GM19372 (cell line): ENCODE results near the gene IMPDH2.

Experiments
- ATAC-seq: cut with Tn5 transposase; IDR thresholded peaks from one replicate; pipeline ENCODE4 v1.9.1; 2021; ENCODE audit warnings: mild to moderate bottlenecking, low read depth, moderate library complexity; ENCODE audit not compliant: unreplicated experiment

IMPDH2 gene

DNA sequence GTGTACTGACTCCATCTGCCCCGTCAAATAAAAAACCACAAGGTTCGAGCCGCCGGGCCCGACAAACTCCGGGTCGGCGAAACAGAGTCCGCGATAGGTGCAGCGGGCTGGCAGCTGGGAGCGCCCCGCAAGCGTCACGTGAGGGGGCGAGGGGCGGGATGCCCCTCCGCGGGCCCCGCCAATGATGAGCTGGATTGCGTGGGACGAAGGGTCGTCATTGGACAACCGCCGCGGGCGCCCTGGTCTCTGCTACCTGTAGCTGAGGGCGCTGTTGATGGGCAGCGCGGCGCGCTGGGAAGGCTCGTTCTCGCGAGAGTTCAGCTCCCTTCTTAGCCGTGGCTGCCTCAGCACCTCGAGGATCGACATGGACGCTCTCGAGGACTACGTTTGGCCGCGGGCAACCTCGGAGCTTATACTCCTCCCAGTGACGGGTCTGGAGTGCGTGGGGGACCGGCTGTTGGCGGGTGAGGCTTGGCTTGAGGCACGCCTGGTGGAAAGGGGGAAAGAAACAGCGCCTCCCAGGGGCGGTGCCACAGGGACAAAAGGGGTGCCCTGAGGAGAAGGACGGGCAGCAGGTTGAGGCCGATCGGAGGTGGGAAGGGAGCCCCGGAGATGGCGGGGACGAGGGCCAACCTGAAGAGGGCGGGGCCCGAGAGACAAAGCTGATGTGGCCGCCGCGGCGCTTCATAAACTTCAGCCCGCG is 22.0 kb downstream of the IMPDH2 start, which contains the start of gene WDR6:
WDR6 (plus strand) TSS at position 324 of the 703 bp plus-strand sequence; CDS start at position 365, 41 bp downstream.
- ATAC-seq, result peak; percentile 87

DNA sequence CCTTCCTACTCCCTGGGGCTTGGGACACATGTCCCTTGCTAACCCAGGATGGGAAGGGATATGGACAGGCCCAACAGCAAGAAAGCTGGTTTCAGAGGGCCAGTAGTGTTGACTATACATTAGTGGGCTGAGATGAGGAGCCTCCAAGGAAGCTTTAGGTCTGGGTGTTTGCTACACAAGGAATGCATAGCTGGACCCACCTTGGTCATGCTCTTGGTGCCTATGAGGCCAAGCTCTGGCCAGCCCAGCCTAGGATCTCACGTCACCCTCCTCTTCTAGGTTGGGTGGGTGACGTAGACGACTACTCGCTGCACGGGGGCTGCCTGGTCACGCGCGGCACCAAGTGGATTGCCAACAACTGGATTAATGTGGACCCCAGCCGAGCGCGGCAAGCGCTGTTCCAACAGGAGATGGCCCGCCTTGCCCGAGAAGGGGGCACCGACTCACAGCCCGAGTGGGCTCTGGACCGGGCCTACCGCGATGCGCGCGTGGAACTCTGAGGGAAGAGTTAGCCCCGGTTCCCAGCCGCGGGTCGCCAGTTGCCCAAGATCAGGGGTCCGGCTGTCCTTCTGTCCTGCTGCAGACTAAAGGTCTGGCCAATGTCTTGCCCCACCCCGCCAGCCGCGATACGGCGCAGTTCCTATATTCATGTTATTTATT is 22.7 kb downstream of the IMPDH2 start:
- ATAC-seq, result no peak

DNA sequence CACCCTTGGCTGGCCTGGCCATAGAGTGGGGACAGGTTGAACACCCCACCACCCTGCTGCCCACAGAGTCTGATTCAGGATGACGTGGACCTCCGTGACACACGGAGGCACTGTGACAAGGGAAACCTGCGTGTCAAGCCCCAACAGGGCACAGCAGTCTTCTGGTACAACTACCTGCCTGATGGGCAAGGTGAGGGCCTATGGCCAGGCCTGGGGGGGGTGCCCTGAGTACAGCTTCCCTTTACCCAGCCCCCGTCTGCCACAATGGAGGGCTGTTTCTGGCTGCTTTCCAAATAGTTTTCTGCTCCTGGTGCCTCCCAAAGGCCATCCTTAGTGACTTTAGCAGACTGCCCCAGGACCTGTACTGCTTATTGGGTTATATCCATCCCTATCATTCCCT is 23.2 kb downstream of the IMPDH2 start:
- no peak for ATAC-seq

DNA sequence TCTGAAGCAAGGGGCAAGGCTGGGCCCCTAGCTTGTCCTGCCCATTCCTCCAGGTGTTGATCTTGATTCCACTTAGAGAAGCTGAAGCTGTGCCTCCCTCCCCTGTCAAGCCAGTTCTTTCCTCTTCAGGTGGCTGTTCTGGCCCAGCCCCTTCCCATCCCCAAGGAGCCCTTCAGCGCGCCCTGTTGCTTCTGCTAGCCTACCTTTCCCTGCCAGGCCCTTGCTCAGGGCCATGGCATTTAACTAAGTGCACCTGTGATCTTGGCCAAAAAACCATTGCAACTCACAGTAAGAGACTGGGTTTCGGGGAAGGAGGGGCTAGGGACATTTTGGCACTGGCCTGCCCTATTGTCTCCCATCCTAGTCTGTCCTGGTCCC is 23.9 kb downstream of the IMPDH2 start:
- no peak for ATAC-seq

DNA sequence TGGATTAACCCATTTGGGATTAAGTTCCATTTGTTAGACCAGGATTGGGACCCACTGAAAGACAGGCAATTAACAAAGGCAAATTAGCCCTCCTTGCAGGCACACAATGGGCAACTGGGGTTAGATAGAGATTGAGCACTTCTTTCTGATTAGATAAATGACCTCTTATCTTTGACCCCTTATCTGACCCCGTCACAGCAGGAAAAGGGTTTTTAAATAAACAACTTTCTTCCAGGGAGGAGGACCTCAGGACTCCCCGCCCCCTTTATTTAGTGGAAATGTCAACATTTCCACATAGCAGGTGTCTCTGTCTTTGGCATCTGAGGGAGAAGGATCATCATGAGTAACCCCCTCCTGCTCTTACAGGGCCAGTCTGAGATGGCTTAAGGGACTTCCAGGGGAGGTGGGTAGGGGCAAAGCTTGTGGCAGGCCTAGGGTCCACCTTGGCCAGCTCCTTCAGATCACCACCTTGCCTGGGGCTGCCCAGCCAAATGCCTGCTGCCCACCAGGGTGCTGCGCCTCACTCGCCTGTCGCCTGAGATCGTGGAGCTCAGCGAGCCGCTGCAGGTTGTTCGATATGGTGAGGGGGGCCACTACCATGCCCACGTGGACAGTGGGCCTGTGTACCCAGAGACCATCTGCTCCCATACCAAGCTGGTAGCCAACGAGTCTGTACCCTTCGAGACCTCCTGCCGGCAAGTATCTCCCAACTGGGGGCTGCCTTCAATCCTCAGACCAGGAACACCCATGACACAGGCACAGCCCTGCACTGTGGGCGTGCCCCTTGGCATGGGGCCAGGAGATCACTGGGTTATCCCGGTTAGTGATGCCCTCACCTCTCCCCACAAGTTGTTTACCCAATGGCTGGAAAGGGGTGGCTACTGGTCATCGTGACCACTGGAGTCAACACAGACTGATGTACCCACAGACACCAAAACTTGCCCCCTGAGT is 24.6 kb downstream of the IMPDH2 start:
- ATAC-seq, result no peak

DNA sequence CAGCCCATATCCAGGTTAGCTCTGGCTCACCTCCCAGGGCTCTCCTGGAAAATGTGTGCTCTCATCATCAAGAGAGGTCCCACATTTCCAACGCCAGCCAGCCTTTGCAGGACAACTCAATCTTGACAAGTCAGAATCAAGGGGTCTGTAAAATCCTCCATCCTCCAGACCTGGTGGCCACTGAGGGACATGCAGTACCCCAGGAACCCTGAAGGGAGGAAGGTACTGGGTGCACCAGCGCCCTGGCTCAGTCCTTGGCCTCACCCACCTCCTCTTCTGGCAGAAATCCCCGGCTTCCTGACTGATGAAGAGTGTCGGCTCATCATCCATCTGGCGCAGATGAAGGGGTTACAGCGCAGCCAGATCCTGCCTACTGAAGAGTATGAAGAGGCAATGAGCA is 28.0 kb downstream of the IMPDH2 start:
- no peak for ATAC-seq

DNA sequence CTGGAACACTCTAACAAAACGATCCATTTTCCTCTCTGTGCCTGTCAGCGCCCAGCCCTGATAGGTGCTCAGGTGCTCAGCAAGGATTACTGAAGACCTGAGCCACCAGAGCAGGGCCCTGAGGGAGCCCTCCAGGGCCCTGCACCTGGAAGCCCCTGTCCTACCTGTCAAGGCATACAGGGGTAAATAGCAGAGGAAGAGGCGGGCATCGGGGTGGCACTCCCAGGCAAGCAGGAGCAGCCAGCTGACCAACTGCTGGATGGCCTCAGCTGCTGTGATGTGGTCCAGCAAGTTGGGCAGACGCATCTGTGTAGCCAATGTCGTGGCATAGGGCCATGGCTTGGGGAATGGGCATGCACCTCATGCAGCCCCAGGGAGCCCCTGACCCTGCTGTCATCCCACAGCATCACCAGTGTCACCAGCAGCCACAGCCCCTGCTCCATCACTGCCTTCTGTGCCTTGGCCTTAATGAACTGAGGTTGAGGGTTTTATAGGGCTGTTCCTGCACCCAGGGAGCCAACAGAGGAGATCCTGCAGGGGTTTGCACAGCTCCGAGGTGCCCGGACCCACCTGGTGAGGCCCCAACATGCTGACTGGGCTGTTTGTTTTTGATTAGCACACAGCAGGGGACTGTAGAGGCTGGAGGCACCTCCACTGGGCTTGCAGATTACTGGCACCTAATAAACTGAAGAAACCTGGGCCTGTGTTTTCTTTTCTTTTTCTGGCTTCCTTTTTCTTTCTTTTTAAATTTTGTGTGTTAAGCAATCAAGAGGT is 29.9 kb downstream of the IMPDH2 start:
- ATAC-seq, result no peak

DNA sequence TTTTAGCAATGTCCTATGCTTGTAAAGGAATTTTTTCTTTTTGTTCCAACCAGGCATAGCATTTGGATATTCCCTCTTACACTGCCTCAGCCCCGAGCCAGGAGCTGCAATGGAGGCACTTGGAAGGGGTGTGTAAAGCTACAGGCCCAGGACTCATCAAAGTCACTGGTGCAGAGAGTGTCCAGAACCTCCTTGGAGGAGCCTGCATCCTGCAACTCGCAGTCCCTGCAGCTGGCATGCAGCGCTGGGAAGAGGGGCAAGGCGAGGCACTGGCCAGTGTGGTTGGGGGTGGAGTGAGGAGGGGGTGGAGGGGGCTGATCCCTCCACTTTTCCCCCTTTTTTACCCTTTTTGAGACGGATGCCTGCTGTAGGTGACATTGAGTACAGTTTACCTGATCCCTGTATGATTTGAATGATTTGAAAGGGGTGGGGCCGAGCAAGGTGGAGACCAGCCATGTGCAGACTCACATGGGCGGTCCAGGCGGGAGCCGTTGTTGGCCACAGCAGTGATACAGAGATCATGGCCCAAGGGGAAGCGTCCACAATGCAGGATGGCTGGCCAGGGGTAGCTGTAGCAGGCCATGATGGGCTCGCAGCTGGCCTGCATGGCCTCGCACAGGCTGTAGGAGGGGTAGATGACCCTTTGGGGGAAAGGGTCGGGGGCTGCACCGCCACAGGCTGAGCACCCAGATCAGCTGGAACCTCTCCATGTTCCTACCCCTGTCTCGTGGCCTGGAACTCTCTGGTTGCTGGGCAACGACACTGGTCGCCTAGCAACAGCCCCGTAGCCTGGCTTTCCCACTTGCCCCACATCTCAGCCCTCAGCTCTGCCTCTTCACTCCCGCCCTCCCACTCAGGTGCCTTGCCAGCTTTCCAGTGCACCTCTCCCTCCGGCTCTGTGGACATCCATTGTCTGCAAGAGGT is 31.2 kb downstream of the IMPDH2 start:
- no peak for ATAC-seq

DNA sequence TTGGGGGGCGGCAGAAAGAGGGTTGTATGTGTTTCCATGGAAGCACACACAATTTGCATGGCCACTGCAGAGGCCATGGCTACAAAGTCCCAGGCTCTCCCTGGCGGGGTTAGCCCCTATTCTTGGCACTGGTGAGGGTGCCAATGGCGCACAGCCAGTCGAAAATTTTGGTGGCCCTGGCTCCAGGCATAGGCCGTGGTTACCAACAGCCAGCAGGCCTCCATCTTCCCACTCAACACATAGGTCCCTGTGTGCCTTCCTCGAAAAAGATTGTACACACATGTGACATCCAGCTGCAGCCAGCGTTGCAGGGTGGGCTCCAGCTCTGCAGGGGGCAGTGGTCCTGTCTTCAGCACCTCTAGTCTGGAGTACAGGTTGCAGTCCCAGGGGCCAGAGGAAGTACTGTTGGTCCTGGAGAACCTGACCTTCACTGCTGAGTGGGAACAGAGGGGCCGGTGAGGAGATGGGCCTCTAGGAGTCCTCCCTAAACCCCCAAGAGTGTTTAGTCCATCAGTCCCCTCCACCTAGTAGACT is 32.0 kb downstream of the IMPDH2 start:
- no peak for ATAC-seq

DNA sequence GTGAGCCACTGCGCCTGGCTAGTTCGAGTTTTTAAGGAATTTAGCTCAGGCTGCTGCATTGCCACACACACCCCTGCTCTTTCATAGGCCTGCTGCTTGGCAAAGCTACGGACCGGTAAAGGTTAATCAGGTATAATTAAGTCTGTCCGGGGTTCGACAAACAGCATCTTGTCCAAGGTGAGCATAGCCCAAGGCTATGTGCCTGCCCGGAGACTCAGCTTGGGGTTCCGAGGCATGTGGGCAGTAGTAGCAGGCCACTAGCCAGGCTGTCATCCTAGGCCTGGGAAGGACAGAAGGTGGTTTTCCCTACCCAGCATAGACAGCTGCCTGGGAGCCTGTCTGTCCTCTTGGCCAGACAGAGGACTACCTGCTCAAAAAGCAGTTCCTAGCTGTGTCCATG is 32.6 kb downstream of the IMPDH2 start:
- no peak for ATAC-seq

DNA sequence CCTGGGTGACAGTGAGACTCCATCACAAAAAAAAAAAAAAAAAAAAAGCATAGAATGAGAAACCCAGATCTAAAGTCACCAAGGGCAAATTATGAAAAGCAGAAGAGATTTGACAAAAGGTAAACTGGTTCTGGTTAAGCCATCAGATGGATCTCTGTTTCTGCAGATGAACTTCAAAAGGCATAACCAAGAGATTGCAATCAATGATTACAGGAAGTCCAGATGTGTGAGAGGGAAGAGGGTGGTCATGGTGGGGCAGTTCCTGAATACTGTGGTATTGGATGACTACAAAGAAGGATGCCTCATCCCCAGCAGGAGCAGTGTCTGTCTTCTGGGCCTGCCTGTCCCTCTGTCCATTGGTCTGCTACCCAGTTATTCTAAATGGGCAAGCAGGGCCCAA is 35.4 kb downstream of the IMPDH2 start:
- ATAC-seq, result no peak

DNA sequence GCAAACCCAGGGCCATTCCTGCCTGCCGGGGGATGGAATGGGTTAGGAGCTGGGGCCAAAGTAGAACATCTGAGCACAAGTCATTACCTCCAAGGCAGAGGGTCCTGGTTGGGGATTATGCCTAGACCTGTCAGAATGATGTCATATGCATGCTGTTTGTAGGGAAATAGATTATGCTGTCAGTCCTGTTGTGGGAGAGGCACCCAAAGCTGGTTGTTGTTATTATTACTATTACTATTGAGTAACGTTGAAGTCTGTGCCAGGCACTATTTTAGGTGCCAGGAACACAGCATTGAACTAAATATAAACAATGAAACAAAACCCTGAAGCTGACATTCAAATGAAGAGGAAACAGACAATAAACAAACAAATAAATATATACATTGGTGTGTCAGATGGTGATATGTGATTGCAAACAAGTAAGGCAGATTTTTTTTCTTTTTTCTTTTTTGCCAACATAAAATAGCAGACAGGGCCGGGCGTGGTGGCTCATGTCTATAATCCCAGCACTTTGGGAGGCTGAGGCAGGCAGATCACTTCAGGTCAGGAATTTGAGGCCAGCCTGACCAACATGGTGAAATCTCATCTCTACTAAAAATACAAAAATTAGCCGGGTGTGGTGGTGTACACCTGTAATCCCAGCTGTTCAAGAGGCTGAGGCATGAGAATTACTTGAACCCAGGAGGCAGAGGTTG is 37.2 kb downstream of the IMPDH2 start:
- ATAC-seq, result no peak

DNA sequence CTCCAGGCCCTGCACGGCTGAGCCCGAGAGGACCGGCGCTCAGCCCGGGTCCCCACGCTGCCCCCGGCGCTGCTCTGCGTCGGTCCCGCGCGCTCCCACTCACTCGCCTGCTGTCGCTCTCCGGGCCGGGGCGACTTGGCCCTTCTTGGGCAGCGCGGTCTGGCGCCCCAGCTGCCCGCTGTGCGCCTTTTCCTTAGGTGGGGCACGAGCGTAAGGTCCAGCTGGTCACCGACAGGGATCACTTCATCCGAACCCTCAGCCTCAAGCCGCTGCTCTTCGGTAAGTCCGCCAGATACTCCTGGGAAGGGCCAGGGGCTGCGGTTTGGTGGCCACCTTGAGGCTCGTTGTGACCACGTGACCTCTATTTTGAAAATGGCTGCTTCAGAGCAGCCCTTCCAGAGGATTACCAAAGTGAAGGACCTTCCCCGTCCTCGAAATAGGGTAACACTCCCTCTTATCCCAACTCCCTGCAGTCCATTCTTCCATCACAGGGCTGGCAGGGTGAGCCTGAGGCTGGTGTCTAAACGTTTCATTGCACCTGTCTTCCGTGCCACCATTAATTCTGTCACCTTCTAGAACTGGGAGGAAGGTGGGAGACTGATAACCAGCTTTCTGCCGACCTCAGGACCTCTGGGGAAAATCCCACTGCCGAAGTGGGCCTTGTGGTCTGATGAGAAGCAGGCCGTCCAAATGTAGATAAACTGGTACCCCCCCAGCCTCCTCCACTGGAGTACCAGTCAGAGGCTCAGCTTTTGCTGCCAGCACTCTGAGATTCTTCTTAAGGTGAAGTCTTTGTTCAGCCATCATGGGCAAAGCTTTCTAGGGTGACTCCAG is 38.3 kb downstream of the IMPDH2 start:
- ATAC-seq, result no peak

DNA sequence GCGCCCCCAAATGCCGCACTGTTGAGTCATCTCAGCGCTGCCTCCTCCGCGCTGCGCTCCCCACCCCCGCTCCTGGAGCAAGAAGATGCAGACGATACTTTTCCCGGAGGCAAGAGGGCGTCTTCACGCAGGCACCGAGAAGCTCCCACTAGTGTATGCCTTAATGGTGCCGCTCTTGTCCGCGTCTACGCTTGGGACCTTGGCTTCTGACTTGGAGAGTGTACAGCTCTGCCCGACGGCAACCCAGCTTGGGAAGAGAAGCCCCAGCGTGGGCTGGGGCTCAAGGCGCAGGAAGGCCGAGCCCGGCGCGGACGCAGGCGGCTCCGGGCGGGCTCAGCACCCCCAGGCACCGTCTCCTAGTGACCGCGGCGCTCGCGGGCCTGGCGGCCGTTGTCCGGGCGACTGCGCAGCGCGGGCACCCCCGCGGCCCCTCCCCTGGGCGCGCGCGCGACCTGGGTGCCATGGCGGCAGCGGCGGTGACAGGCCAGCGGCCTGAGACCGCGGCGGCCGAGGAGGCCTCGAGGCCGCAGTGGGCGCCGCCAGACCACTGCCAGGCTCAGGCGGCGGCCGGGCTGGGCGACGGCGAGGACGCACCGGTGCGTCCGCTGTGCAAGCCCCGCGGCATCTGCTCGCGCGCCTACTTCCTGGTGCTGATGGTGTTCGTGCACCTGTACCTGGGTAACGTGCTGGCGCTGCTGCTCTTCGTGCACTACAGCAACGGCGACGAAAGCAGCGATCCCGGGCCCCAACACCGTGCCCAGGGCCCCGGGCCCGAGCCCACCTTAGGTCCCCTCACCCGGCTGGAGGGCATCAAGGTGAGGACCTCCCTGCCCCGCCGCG is 39.2 kb downstream of the IMPDH2 start, which contains the start of gene P4HTM:
P4HTM (plus strand) TSS at position 446 of the 840 bp plus-strand sequence; CDS start at position 462, 16 bp downstream.
- peak; percentile 57 for ATAC-seq

DNA sequence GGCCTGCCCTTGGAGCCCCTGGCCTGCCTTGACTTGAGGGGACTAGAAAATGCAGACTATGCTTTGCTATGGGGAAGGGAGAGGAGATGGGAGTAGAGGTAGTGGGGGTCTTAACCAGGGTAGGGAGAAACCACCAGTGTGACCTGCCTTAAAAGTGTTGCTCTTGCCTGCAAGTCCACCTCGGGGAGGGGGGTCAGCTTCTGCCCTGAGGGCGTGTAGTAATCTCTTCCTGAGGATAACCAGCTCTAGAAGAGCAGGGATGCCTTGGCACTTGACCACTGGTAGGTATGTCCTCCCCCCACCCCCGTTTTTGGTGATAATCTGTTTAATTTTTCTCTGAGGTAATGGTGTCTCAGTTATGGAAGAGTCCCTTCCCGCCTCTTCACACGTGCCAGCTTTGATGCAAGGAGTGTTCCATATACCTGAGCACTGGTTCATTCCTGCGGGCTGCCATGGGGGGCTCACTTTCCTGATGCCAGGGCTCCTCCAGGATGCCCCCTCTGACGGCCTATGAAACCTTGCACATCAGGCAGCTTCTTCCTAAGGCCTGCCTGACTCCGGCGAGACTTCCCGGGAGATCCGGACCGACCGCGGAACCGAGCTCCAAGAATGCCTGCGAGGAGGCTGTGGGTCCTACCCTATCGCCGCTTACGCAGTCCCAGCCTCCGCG is 39.9 kb downstream of the IMPDH2 start:
- no peak for ATAC-seq

DNA sequence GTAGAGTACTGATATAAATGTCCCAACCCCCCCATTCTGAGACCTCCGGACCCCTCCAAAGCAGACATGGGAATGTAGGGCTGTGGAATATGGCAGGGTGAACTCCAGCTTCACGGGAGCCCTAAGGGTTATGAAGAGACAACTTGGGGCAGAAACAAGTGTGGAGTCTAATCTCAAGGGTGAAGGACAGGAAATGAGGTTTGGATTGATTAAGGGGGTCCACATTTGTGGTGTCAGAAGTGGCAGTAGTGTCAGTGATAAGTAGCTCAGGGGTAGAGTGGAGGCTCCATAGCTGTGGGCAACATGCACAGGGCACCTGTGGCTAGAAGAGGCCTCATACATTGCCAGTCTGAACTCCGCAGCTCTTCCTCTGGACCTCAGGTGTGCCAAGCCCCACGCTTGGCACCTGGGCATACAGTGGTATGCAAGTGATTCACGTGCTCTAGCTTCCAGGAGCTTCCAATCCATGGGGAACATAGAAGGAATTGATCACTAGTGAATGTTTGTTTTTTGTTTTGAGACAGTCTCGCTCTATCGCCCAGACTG is 43.3 kb downstream of the IMPDH2 start:
- ATAC-seq, result no peak
